ENCODE data around the gene SPEF1.

The SPEF1 gene

GRCh38 chr20:3782597-3782996 lies 1.3 kb upstream of the SPEF1 start:
- peaks cover 0 to 10% of the 10 kb centered on the region in 2 donors for H3K36me3 ChIP-seq (ENCODE audit: control insufficient read depth in 1 of 2, insufficient read depth in 2 of 2, low read length in 2 of 2)
- no peak overlapping the region for H3K4me3 ChIP-seq (ENCODE audit: low read depth in 1 of 2, low read length in 2 of 2)
- H3K9ac ChIP-seq (ENCODE audit: low read depth in 1 of 2, low read length in 2 of 2) = no peak overlapping the region
- H3K27me3 ChIP-seq (ENCODE audit: control insufficient read depth in 1 of 2, insufficient read depth in 2 of 2, low read length in 2 of 2) = peaks cover 0 to 18% of the 10 kb centered on the region in 2 donors
- no peak overlapping the region for H3K27ac ChIP-seq (ENCODE audit: low read depth, low read length)
- peaks cover 39 to 49% of the 10 kb centered on the region in 2 donors for H3K4me1 ChIP-seq (ENCODE audit: control insufficient read depth in 1 of 2, insufficient read depth in 2 of 2, low read length in 2 of 2)
- H3K9me3 ChIP-seq (ENCODE audit: control insufficient read depth in 1 of 2, low read length in 2 of 2) = no peaks in the 10 kb centered on the region

GRCh38 chr20:3778976-3779375 lies 2.3 kb downstream of the SPEF1 start:
- Histone ChIP-seq H3K9ac (ENCODE audit: low read depth in 1 of 2, low read length in 2 of 2) (no peak overlapping the region), H3K36me3 (ENCODE audit: control insufficient read depth in 1 of 2, insufficient read depth in 2 of 2, low read length in 2 of 2) (peaks cover 0 to 4% of the 10 kb centered on the region in 2 donors), H3K27me3 (ENCODE audit: control insufficient read depth in 1 of 2, insufficient read depth in 2 of 2, low read length in 2 of 2) (peaks cover 0 to 20% of the 10 kb centered on the region in 2 donors), H3K9me3 (ENCODE audit: control insufficient read depth in 1 of 2, low read length in 2 of 2) (no peaks in the 10 kb centered on the region), H3K27ac (ENCODE audit: low read depth, low read length) (no peak overlapping the region), H3K4me1 (ENCODE audit: control insufficient read depth in 1 of 2, insufficient read depth in 2 of 2, low read length in 2 of 2) (peaks cover 16 to 32% of the 10 kb centered on the region in 2 donors), H3K4me3 (ENCODE audit: low read depth in 1 of 2, low read length in 2 of 2) (no peak overlapping the region)

GRCh38 chr20:3777716-3778629 lies 3.3 kb downstream of the SPEF1 start:
- Histone ChIP-seq H3K4me3 (ENCODE audit: low read depth in 1 of 2, low read length in 2 of 2) (peak overlapping the region; percentile 65 to 72), H3K4me1 (ENCODE audit: control insufficient read depth in 1 of 2, insufficient read depth in 2 of 2, low read length in 2 of 2) (peaks cover 7 to 23% of the 10 kb centered on the region in 2 donors), H3K27me3 (ENCODE audit: control insufficient read depth in 1 of 2, insufficient read depth in 2 of 2, low read length in 2 of 2) (peaks cover 0 to 20% of the 10 kb centered on the region in 2 donors), H3K36me3 (ENCODE audit: control insufficient read depth in 1 of 2, insufficient read depth in 2 of 2, low read length in 2 of 2) (no peaks in the 10 kb centered on the region), H3K9me3 (ENCODE audit: control insufficient read depth in 1 of 2, low read length in 2 of 2) (no peaks in the 10 kb centered on the region), H3K9ac (ENCODE audit: low read depth in 1 of 2, low read length in 2 of 2) (peak overlapping the region; percentile 17 to 54), H3K27ac (ENCODE audit: low read depth, low read length) (no peak overlapping the region)

- peaks cover 7 to 22% of the 10 kb centered on the region in 2 donors for H3K4me1 ChIP-seq (ENCODE audit: control insufficient read depth in 1 of 2, insufficient read depth in 2 of 2, low read length in 2 of 2)
- no peaks in the 10 kb centered on the region for H3K9me3 ChIP-seq (ENCODE audit: control insufficient read depth in 1 of 2, low read length in 2 of 2)
- H3K27me3 ChIP-seq (ENCODE audit: control insufficient read depth in 1 of 2, insufficient read depth in 2 of 2, low read length in 2 of 2) = peaks cover 0 to 20% of the 10 kb centered on the region in 2 donors
- H3K9ac ChIP-seq (ENCODE audit: low read depth in 1 of 2, low read length in 2 of 2) = peak overlapping the region; percentile 17 to 54
- no peaks in the 10 kb centered on the region for H3K36me3 ChIP-seq (ENCODE audit: control insufficient read depth in 1 of 2, insufficient read depth in 2 of 2, low read length in 2 of 2)
- peak overlapping the region; percentile 65 to 72 for H3K4me3 ChIP-seq (ENCODE audit: low read depth in 1 of 2, low read length in 2 of 2)
- no peak overlapping the region for H3K27ac ChIP-seq (ENCODE audit: low read depth, low read length)
Measured at GRCh38 chr20:3777381-3777715, 3.9 kb downstream of the SPEF1 start.

- no peak overlapping the region for H3K9ac ChIP-seq (ENCODE audit: low read depth in 1 of 2, low read length in 2 of 2)
Measured at GRCh38 chr20:3775457-3776108, 5.7 kb downstream of the SPEF1 start.

GRCh38 chr20:3771552-3772058 lies 9.6 kb downstream of the SPEF1 start:
- no peaks in the 10 kb centered on the region for H3K36me3 ChIP-seq (ENCODE audit: control insufficient read depth in 1 of 2, insufficient read depth in 2 of 2, low read length in 2 of 2)
- H3K4me1 ChIP-seq (ENCODE audit: control insufficient read depth in 1 of 2, insufficient read depth in 2 of 2, low read length in 2 of 2) = peaks cover 11 to 18% of the 10 kb centered on the region in 2 donors
- no peaks in the 10 kb centered on the region for H3K27me3 ChIP-seq (ENCODE audit: control insufficient read depth in 1 of 2, insufficient read depth in 2 of 2, low read length in 2 of 2)
- H3K27ac ChIP-seq (ENCODE audit: low read depth, low read length) = no peak overlapping the region
- H3K4me3 ChIP-seq (ENCODE audit: low read depth in 1 of 2, low read length in 2 of 2) = no peak overlapping the region
- no peak overlapping the region for H3K9ac ChIP-seq (ENCODE audit: low read depth in 1 of 2, low read length in 2 of 2)
- no peaks in the 10 kb centered on the region for H3K9me3 ChIP-seq (ENCODE audit: control insufficient read depth in 1 of 2, low read length in 2 of 2)

More at GRCh38 chr20:3775457-3776108, 5.7 kb downstream of the SPEF1 start:
- no peaks in the 10 kb centered on the region for H3K36me3 ChIP-seq (ENCODE audit: control insufficient read depth in 1 of 2, insufficient read depth in 2 of 2, low read length in 2 of 2)
- no peak overlapping the region for H3K27ac ChIP-seq (ENCODE audit: low read depth, low read length)
- H3K27me3 ChIP-seq (ENCODE audit: control insufficient read depth in 1 of 2, insufficient read depth in 2 of 2, low read length in 2 of 2) = peaks cover 0 to 20% of the 10 kb centered on the region in 2 donors
- H3K9me3 ChIP-seq (ENCODE audit: control insufficient read depth in 1 of 2, low read length in 2 of 2) = no peaks in the 10 kb centered on the region
- H3K4me3 ChIP-seq (ENCODE audit: low read depth in 1 of 2, low read length in 2 of 2) = no peak overlapping the region
- peaks cover under 1 to 16% of the 10 kb centered on the region in 2 donors for H3K4me1 ChIP-seq (ENCODE audit: control insufficient read depth in 1 of 2, insufficient read depth in 2 of 2, low read length in 2 of 2)

GRCh38 chr20:3768342-3769130 lies 12.7 kb downstream of the SPEF1 start:
- Histone ChIP-seq H3K9ac (ENCODE audit: low read depth in 1 of 2, low read length in 2 of 2) (peak overlapping the region; percentile 81 to 87), H3K36me3 (ENCODE audit: control insufficient read depth in 1 of 2, insufficient read depth in 2 of 2, low read length in 2 of 2) (no peaks in the 10 kb centered on the region), H3K4me1 (ENCODE audit: control insufficient read depth in 1 of 2, insufficient read depth in 2 of 2, low read length in 2 of 2) (peaks cover 34 to 41% of the 10 kb centered on the region in 2 donors), H3K4me3 (ENCODE audit: low read depth in 1 of 2, low read length in 2 of 2) (peak overlapping the region; percentile 83 to 89), H3K9me3 (ENCODE audit: control insufficient read depth in 1 of 2, low read length in 2 of 2) (no peaks in the 10 kb centered on the region), H3K27ac (ENCODE audit: low read depth, low read length) (peak overlapping the region; percentile 86), H3K27me3 (ENCODE audit: control insufficient read depth in 1 of 2, insufficient read depth in 2 of 2, low read length in 2 of 2) (no peaks in the 10 kb centered on the region)

- Histone ChIP-seq H3K9ac (ENCODE audit: low read depth in 1 of 2, low read length in 2 of 2) (peak within 1 kb of the TSS; percentile 81 to 87), H3K27ac (ENCODE audit: low read depth, low read length) (peak within 1 kb of the TSS; percentile 86), H3K4me3 (ENCODE audit: low read depth in 1 of 2, low read length in 2 of 2) (peak within 1 kb of the TSS; percentile 83 to 89), H3K36me3 (ENCODE audit: control insufficient read depth in 1 of 2, insufficient read depth in 2 of 2, low read length in 2 of 2) (no peaks in the 10 kb centered on the region), H3K4me1 (ENCODE audit: control insufficient read depth in 1 of 2, insufficient read depth in 2 of 2, low read length in 2 of 2) (peaks cover 36 to 42% of the 10 kb centered on the region in 2 donors), H3K27me3 (ENCODE audit: control insufficient read depth in 1 of 2, insufficient read depth in 2 of 2, low read length in 2 of 2) (no peaks in the 10 kb centered on the region), H3K9me3 (ENCODE audit: control insufficient read depth in 1 of 2, low read length in 2 of 2) (no peaks in the 10 kb centered on the region)
Measured at GRCh38 chr20:3767427-3768341, 13.6 kb downstream of the SPEF1 start, which contains the start of gene ADISSP. ADISSP (minus strand) TSS chr20:3767753; CDS start chr20:3760100, 7,653 bp downstream.

GRCh38 chr20:3767110-3767426 lies 14.2 kb downstream of the SPEF1 start:
- H3K27ac ChIP-seq (ENCODE audit: low read depth, low read length) = no peak overlapping the region
- H3K9me3 ChIP-seq (ENCODE audit: control insufficient read depth in 1 of 2, low read length in 2 of 2) = no peaks in the 10 kb centered on the region
- H3K27me3 ChIP-seq (ENCODE audit: control insufficient read depth in 1 of 2, insufficient read depth in 2 of 2, low read length in 2 of 2) = no peaks in the 10 kb centered on the region
- H3K4me1 ChIP-seq (ENCODE audit: control insufficient read depth in 1 of 2, insufficient read depth in 2 of 2, low read length in 2 of 2) = peaks cover 36 to 42% of the 10 kb centered on the region in 2 donors
- H3K9ac ChIP-seq (ENCODE audit: low read depth in 1 of 2, low read length in 2 of 2) = peak overlapping the region; percentile 45 to 49
- peak overlapping the region; percentile 82 to 83 for H3K4me3 ChIP-seq (ENCODE audit: low read depth in 1 of 2, low read length in 2 of 2)
- H3K36me3 ChIP-seq (ENCODE audit: control insufficient read depth in 1 of 2, insufficient read depth in 2 of 2, low read length in 2 of 2) = no peaks in the 10 kb centered on the region

Measured in duodenal mucosa (tissue), 2 donors.